ENCODE measurements around the gene RNU4-1. TPM values are rescaled to one million over a fixed set of nuclear protein-coding genes. Genes with fewer than 3 reads are reported as not detected.
A peak's percentile ranks its signal among the peaks of the same experiment; 100 is the strongest.

RNU4-1 gene
- total and polyA plus RNA-seq, 2 experiments from 2014 or later, result 6.0 TPM; not detected in 1

DNA sequence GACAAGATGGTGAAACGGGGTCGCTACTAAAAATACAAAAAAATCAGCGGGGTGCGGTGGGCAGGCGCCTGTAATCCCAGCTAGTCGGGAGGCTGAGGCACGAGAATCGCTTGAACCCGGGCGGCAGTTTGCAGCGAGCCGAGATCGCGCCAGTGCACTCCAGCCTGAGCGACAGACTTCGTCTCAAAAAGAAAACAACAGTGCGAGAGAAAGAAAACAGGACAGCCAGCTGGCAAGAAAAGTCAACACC lies 701 bp downstream of the RNU4-1 start:
- ATAC-seq, result peak; percentile 4
- H3K27ac Mint-ChIP-seq, result no peak overlapping the region
- no peaks in the 10 kb centered on the region for H3K27me3 ChIP-seq (ENCODE audit: insufficient read depth)
- H3K36me3 Mint-ChIP-seq (ENCODE audit: low read depth), result no peaks in the 10 kb centered on the region
- no peak overlapping the region for H2AFZ ChIP-seq
- peak overlapping the region; percentile 54 for H3K4me3 ChIP-seq
- peaks cover 5% of the 10 kb centered on the region for H3K4me1 Mint-ChIP-seq
- no peak overlapping the region for H3K4me3 Mint-ChIP-seq
- H3K79me2 ChIP-seq (replicated peaks; ENCODE audit: insufficient read depth), result no peaks in the 10 kb centered on the region
- H3K27me3 Mint-ChIP-seq (ENCODE audit: insufficient read depth, low read depth, poor library complexity), result peaks cover 3% of the 10 kb centered on the region
- H3K36me3 ChIP-seq (ENCODE audit: insufficient read depth), result no peaks in the 10 kb centered on the region
- no peaks in the 10 kb centered on the region for H3K9me2 ChIP-seq (ENCODE audit: insufficient read depth)
- peak overlapping the region; percentile 75 for H3K4me2 ChIP-seq
- H3K9me3 Mint-ChIP-seq, result no peaks in the 10 kb centered on the region
- no peaks in the 10 kb centered on the region for H4K20me1 ChIP-seq (replicated peaks; ENCODE audit: insufficient read depth)
- peak overlapping the region; percentile 99 for H3K27ac ChIP-seq (ENCODE audit: low read depth)
- TF ChIP-seq ZNF114 (CRISPR knock-in tag; IDR thresholded peaks at IDR 0.05), result no peak
- TF ChIP-seq JUNB (IDR thresholded peaks at IDR 0.05; ENCODE audit: unreplicated experiment), result no peak
- TF ChIP-seq ETS1 (IDR thresholded peaks at IDR 0.05), result no peak
- no peak for TF ChIP-seq ZNF331 (CRISPR knock-in tag; IDR thresholded peaks at IDR 0.05; ENCODE audit: low read depth)
- TF ChIP-seq EZH2phosphoT487 (IDR thresholded peaks at IDR 0.05; ENCODE audit: unreplicated experiment), result no peak
- TF ChIP-seq STAT1 (IDR thresholded peaks at IDR 0.05; ENCODE audit: unreplicated experiment), result no peak
- TF ChIP-seq NANOG (IDR thresholded peaks at IDR 0.05; ENCODE audit: borderline replicate concordance), result no peak
- no peak for TF ChIP-seq POLR2AphosphoS5 (IDR thresholded peaks at IDR 0.05; ENCODE audit: low read depth)
- TF ChIP-seq REST (IDR thresholded peaks at IDR 0.05; ENCODE audit: unreplicated experiment), result no peak
- TF ChIP-seq CREB1 (CRISPR knock-in tag; IDR thresholded peaks at IDR 0.05; ENCODE audit: low read depth), result no peak
- no peak for TF ChIP-seq EZH2 (IDR thresholded peaks at IDR 0.05; ENCODE audit: low read depth, unreplicated experiment)
- TF ChIP-seq, protein P1, sequence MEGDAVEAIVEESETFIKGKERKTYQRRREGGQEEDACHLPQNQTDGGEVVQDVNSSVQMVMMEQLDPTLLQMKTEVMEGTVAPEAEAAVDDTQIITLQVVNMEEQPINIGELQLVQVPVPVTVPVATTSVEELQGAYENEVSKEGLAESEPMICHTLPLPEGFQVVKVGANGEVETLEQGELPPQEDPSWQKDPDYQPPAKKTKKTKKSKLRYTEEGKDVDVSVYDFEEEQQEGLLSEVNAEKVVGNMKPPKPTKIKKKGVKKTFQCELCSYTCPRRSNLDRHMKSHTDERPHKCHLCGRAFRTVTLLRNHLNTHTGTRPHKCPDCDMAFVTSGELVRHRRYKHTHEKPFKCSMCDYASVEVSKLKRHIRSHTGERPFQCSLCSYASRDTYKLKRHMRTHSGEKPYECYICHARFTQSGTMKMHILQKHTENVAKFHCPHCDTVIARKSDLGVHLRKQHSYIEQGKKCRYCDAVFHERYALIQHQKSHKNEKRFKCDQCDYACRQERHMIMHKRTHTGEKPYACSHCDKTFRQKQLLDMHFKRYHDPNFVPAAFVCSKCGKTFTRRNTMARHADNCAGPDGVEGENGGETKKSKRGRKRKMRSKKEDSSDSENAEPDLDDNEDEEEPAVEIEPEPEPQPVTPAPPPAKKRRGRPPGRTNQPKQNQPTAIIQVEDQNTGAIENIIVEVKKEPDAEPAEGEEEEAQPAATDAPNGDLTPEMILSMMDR (conservative IDR thresholded peaks at IDR 0.05; ENCODE audit: low read depth in 2 of 2), result no peak
- no peak for TF ChIP-seq ZNF462 (CRISPR knock-in tag; IDR thresholded peaks at IDR 0.05)
- DNase-seq (ENCODE audit: low spot score), result no peak
- peaks cover 4% of the 10 kb centered on the region; the same call in 1 of the 2 replicates for H3K4me1 ChIP-seq (ENCODE audit: insufficient read depth)
- peaks cover 12% of the 10 kb centered on the region for H3F3A ChIP-seq (replicated peaks; ENCODE audit: low read depth)

Data from GM23338 (cell line).